Nephron progenitor cell (in vitro differentiated cells): ENCODE results near the gene PPP2R5B.

Experiments used
- DNase-seq: peaks from one replicate; pipeline ENCODE4 v3.0.0; 2021
- H3K27ac Mint-ChIP-seq: 2 replicates; pipeline ENCODE4 v1.8.0; 2021; ENCODE audit warnings: mild to moderate bottlenecking, moderate library complexity, mixed read lengths
- H3K27me3 Mint-ChIP-seq: 2 replicates; pipeline ENCODE4 v1.8.0; 2021; ENCODE audit warnings: mild to moderate bottlenecking, low read depth, mixed read lengths; ENCODE audit not compliant: poor library complexity
- H3K36me3 Mint-ChIP-seq: 2 replicates; pipeline ENCODE4 v1.8.0; 2021; ENCODE audit warnings: low read depth, mixed read lengths
- H3K4me1 Mint-ChIP-seq: 2 replicates; pipeline ENCODE4 v1.8.0; 2021; ENCODE audit warnings: mixed read lengths
- H3K4me3 Mint-ChIP-seq: 2 replicates; pipeline ENCODE4 v1.8.0; 2021; ENCODE audit warnings: mild to moderate bottlenecking, moderate library complexity, mixed read lengths
- H3K9me3 Mint-ChIP-seq: 2 replicates; pipeline ENCODE4 v1.8.0; 2021; ENCODE audit warnings: mild to moderate bottlenecking, moderate library complexity, mixed read lengths
- TF ChIP-seq, protein P1 (sequence below): fragments of 200-600 bp; sonication (generic); IDR thresholded peaks from 2 replicates; pipeline ENCODE4 v1.5.0; 2021; ENCODE audit warnings: antibody characterized with exemption

Gene PPP2R5B

DNA sequence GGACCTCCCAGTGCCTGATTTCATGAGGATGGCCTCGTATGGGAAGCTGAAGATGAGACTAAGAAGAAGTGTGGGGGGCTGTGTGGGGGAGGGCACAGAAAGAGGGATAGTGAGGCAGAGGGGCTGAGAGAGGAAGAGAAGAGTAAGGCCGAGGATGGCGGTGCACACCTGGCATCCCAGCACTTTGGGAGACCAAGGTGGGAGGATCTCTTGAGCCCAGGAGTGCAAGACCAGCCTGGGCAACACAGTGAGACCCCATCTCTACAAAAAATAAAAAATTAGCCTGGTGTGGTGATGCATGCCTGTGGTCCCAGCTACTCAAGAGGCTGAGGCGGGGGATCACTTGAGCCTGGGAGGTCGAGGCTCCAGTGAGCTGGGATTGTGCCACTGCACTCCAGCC lies 32.6 kb upstream of the PPP2R5B start:
- H3K4me1 Mint-ChIP-seq = peaks cover 46% of the 10 kb centered on the region
- no peak overlapping the region for H3K4me3 Mint-ChIP-seq
- DNase-seq = no peak
- no peak overlapping the region for H3K27ac Mint-ChIP-seq
- H3K27me3 Mint-ChIP-seq = peaks cover 3% of the 10 kb centered on the region
- peaks cover under 1% of the 10 kb centered on the region for H3K36me3 Mint-ChIP-seq
- TF ChIP-seq, protein P1, sequence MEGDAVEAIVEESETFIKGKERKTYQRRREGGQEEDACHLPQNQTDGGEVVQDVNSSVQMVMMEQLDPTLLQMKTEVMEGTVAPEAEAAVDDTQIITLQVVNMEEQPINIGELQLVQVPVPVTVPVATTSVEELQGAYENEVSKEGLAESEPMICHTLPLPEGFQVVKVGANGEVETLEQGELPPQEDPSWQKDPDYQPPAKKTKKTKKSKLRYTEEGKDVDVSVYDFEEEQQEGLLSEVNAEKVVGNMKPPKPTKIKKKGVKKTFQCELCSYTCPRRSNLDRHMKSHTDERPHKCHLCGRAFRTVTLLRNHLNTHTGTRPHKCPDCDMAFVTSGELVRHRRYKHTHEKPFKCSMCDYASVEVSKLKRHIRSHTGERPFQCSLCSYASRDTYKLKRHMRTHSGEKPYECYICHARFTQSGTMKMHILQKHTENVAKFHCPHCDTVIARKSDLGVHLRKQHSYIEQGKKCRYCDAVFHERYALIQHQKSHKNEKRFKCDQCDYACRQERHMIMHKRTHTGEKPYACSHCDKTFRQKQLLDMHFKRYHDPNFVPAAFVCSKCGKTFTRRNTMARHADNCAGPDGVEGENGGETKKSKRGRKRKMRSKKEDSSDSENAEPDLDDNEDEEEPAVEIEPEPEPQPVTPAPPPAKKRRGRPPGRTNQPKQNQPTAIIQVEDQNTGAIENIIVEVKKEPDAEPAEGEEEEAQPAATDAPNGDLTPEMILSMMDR = no peak
- H3K9me3 Mint-ChIP-seq = no peaks in the 10 kb centered on the region

DNA sequence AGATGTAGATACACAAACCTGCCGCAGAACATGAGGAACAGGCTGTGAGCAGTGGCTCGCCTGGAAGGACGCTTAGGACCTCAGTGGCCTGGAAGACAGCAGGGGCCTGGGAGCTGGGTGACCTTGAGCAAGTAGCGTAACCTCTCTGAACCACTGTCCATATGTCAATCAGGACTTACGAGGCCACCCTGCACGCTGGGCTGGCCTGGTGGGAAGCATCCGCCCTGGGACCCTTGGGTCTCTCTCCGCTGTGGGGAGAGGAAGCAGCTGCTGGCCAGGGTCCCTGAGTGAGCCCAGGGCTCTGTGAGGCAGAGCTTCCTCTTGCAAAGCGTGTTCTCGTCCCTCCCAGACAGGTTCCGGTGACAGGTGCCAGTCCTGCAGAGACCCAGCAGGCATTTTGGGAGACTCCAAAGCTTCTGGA lies 32.1 kb upstream of the PPP2R5B start:
- peaks cover 3% of the 10 kb centered on the region for H3K27me3 Mint-ChIP-seq
- H3K4me1 Mint-ChIP-seq = peaks cover 43% of the 10 kb centered on the region
- H3K9me3 Mint-ChIP-seq = no peaks in the 10 kb centered on the region
- TF ChIP-seq, protein P1 = no peak
- H3K36me3 Mint-ChIP-seq = peaks cover 5% of the 10 kb centered on the region
- peak overlapping the region; percentile 48 for H3K27ac Mint-ChIP-seq
- no peak for DNase-seq
- H3K4me3 Mint-ChIP-seq = no peak overlapping the region

DNA sequence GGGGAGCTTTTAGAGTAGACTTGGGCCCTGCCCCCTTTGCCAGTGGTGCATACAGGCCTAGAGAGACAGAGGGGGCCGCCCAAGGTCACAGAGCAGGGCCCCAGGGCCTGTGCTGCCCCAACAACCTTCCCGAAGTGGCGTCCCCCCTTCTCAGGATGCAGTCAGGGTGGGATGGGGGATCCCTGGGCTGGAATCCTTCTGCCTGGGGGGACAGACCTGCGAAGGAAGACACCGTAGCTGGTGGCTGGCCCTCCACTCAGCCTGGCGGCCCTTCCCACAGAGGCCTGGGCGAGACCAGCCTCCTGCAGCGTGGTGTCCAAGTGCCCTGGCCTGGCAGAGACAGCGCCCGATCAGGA lies 31.7 kb upstream of the PPP2R5B start:
- H3K4me1 Mint-ChIP-seq = peaks cover 40% of the 10 kb centered on the region

DNA sequence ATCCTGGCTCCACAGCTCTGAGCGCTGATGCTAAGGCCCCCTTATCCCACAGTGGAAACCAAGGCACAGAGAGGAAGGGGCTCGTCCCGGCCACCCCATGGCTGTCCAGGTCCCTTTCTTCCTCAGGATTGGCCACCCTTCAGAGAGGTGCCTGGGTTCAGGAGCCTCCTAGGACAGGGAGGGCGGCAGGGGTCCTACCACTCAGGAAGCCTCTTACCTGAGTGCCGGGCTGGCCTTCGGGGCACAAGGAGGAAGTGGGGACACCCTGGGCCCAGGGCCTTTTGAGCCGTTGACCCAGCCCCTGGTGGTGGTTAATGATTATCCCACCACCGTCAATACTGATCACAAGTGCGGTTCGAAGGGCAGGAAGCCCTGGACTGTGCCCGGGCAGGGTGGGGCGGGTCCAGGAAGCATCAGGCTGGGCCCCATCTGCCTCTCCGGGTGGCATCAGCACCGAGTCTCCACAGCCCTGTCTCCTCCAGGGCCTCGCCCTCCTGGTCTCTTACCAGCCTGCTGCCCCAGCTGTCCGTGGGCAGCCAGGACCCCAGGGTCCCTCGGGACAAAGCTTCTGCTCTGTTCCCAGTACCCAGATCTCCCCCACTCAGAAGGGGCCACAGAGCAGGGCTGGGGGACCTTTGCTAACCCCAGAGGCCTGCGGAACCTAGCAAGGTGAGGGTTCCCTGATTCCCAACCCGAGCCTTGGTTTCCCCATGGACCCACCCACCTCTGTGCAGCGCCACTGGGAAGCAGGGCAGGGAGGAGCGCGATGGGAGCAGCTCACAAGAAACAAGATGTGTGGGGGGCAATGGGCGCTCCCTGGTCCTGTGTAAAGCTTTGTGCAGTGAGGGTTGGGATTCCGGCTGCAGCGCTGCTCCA lies 31.1 kb upstream of the PPP2R5B start:
- Mint-ChIP-seq H3K4me1 (peaks cover 34% of the 10 kb centered on the region), H3K4me3 (no peak overlapping the region), H3K27me3 (peaks cover 3% of the 10 kb centered on the region), H3K36me3 (peaks cover 5% of the 10 kb centered on the region), H3K9me3 (no peaks in the 10 kb centered on the region), H3K27ac (no peak overlapping the region)
- no peak for DNase-seq
- TF ChIP-seq, protein P1 = no peak

More for the DNA sequence above, 31.7 kb upstream of the PPP2R5B start:
- H3K36me3 Mint-ChIP-seq = peaks cover 5% of the 10 kb centered on the region
- no peak overlapping the region for H3K27ac Mint-ChIP-seq
- no peak for DNase-seq
- H3K27me3 Mint-ChIP-seq = peaks cover 3% of the 10 kb centered on the region
- no peak overlapping the region for H3K4me3 Mint-ChIP-seq
- TF ChIP-seq, protein P1 = no peak
- H3K9me3 Mint-ChIP-seq = no peaks in the 10 kb centered on the region

DNA sequence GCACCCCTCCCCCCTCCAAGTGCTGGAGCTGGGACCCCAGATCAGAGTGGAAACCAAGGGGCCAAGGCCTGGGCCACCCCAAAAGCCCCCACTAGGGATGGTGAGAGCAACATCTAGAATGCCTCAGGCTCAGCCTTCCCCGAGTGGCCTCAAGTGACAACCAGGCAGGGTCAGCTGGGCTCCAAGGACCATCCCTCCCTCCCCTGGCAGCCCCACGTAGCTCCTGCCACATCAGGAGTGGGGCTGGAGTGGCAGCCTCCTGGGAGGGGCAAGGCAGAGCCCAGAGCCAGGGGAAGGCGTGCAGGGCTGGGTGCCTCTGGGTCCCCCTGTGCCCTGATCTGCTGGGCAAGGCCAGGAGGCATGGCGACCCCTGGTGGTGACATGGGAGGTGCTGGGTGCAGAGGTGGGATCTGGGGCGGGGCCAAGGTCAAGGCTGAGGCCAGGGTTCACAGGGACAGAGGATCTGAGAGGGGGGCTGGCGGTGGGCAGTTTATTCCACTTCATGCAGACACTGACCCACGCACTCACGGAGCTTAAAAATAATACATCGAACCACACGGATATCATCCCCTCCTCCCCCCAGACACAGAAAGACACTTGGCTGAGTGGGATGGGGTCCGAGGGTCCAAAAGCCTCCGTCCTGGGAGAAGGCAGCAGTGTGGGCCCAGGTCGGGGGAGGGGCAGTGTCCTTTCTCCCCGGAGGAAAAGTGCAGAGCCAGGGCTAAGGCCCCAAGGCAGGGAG lies 30.2 kb upstream of the PPP2R5B start:
- Mint-ChIP-seq H3K27ac (no peak overlapping the region), H3K27me3 (peaks cover 3% of the 10 kb centered on the region), H3K4me1 (peaks cover 26% of the 10 kb centered on the region), H3K36me3 (peaks cover 5% of the 10 kb centered on the region), H3K4me3 (no peak overlapping the region), H3K9me3 (no peaks in the 10 kb centered on the region)
- TF ChIP-seq, protein P1 = peak; percentile 89
- DNase-seq = peak; percentile 96
